ENCODE data around the gene ARID1B. TPM values are rescaled to one million over a fixed set of nuclear protein-coding genes. Genes with fewer than 3 reads are reported as not detected.

ARID1B gene
- total and polyA plus RNA-seq, 12 donors: 11.2 to 63.2 (median 52.2) TPM

DNA sequence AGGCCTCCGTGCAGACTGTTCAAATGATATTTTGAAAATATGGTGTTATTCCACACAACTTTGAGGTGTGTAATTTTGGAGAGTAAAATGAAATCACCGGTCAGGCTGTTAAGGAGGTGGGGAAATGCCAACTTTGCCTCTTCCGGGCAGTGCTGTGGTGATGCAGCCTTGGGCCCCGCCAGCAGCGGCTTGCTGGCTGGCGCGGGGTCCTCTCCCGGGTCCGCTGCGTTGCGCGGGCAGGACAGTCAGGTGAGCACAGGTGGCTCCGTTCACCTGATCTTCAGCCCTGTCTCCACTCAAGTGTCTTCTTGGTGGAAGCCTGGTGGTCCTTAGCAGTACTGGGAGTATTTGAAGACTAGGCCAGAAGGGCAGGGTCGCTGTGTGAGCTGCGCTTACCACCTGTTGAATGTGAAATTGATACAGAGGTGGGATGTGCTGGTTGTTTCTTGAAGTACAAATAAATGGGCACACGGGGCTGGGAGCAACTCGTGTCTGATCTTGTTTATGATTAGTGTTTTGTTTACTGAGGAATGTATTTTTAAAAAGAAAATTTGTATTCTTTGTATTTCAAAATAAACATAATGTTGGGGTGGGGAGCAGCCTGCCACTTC, 184.2 kb downstream of the ARID1B start:
- WGBS, 2 donors: 96 to 97% methylated on average over 17 of the region's 17 CpGs
- ATAC-seq: peak in 1 of 8 donors; percentile 51
- Histone ChIP-seq H3K36me3 (no peaks in the 10 kb centered on the region), H3K9me3 (no peaks in the 10 kb centered on the region), H3K27me3 (no peaks in the 10 kb centered on the region), H3K27ac (no peak overlapping the region), H3K4me3 (no peak overlapping the region), H3K4me1 (peaks cover 2 to 45% (median 37%) of the 10 kb centered on the region in 9 donors)
- intact Hi-C loops (cut with DNase I): no loop called here
- TF ChIP-seq, protein P1, sequence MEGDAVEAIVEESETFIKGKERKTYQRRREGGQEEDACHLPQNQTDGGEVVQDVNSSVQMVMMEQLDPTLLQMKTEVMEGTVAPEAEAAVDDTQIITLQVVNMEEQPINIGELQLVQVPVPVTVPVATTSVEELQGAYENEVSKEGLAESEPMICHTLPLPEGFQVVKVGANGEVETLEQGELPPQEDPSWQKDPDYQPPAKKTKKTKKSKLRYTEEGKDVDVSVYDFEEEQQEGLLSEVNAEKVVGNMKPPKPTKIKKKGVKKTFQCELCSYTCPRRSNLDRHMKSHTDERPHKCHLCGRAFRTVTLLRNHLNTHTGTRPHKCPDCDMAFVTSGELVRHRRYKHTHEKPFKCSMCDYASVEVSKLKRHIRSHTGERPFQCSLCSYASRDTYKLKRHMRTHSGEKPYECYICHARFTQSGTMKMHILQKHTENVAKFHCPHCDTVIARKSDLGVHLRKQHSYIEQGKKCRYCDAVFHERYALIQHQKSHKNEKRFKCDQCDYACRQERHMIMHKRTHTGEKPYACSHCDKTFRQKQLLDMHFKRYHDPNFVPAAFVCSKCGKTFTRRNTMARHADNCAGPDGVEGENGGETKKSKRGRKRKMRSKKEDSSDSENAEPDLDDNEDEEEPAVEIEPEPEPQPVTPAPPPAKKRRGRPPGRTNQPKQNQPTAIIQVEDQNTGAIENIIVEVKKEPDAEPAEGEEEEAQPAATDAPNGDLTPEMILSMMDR (IDR thresholded peaks at IDR 0.05): no peak
- no peak for DNase-seq

- DNase-seq (no peak), ATAC-seq (peak in 6 of 8 donors; percentile 23 to 83 (median 38))
- TF ChIP-seq, protein P1 (IDR thresholded peaks at IDR 0.05): no peak
- H3K4me1 ChIP-seq: peaks cover 0 to 37% (median 25%) of the 10 kb centered on the region in 9 donors
- no peaks in the 10 kb centered on the region for H3K9me3 ChIP-seq
- H3K27me3 ChIP-seq: no peaks in the 10 kb centered on the region
- WGBS, 2 donors: 44 to 50% methylated on average over 10 of the region's 10 CpGs
- peak overlapping the region in 5 of 10 donors; percentile 8 to 54 (median 28) for H3K27ac ChIP-seq
- peak overlapping the region in 6 of 10 donors; percentile 2 to 29 (median 26) for H3K4me3 ChIP-seq
- H3K36me3 ChIP-seq: no peaks in the 10 kb centered on the region
- intact Hi-C loops (cut with DNase I): no loop called here
Observed at GRCh38 chr6:156963712-156964700, 186.8 kb downstream of the ARID1B start.

DNA sequence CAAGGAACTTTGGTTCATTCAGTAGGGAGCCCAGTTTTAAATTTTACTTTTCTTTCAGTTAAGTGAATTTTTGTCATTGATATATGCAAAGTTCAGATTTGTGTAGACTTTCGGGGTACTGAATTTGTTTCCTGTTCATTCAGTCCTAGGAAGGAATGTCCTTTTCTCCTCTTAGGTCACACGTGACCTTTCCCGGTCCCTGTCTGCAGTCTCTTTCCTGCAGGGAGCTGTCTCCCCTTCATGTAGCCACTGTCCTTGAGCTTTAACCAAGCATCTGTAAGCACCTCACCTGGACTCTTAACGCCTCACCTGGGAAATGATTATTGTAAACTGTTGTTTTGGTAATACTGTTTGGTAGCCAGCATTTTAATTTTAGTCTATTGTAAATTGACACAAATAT, 190.7 kb downstream of the ARID1B start:
- H3K9me3 ChIP-seq: no peaks in the 10 kb centered on the region
- TF ChIP-seq, protein P1 (IDR thresholded peaks at IDR 0.05): no peak
- intact Hi-C loops (cut with DNase I): no loop called here
- no peak overlapping the region for H3K4me3 ChIP-seq
- H3K4me1 ChIP-seq: peaks cover 0 to 74% (median 51%) of the 10 kb centered on the region in 9 donors
- H3K27ac ChIP-seq: no peak overlapping the region
- no peaks in the 10 kb centered on the region for H3K36me3 ChIP-seq
- H3K27me3 ChIP-seq: no peaks in the 10 kb centered on the region
- ATAC-seq (peak in 3 of 8 donors; percentile 40 to 53 (median 41)), DNase-seq (no peak)
- 61 to 68% methylated on average over 4 of the region's 4 CpGs for WGBS, 2 donors

DNA sequence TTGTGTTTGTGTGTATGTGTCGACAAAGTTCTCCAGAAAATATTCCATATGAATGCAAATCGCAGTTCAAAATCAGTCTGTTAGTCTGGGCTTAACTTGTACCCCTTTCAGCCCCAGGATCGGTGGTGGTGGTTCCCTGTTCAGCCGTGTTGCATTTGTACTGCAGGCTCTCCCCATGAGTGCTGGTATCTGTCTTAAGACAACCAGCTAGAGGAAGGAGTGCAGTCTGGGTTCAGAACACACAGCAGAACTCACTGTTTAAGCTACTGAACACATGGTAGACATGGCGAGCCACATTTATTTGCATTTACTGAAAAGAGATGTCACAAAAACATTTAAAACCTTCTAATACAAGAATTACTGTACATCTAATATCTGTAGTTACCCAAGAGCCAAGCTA, 192.1 kb downstream of the ARID1B start:
- intact Hi-C loops (cut with DNase I): no loop called here
- Histone ChIP-seq H3K27me3 (no peaks in the 10 kb centered on the region), H3K36me3 (no peaks in the 10 kb centered on the region), H3K27ac (no peak overlapping the region), H3K4me1 (peaks cover 0 to 78% (median 57%) of the 10 kb centered on the region in 9 donors), H3K9me3 (no peaks in the 10 kb centered on the region), H3K4me3 (no peak overlapping the region)
- 86 to 89% methylated on average over 5 of the region's 5 CpGs for WGBS, 2 donors
- ATAC-seq: no peak
- TF ChIP-seq, protein P1 (IDR thresholded peaks at IDR 0.05): no peak
- no peak for DNase-seq

Measured in heart right ventricle (tissue), 16 donors.